Gastrocnemius medialis (tissue), 4 donors: ENCODE data around the gene PARN.

Experiments
- CTCF ChIP-seq, 5 experiments: fragments of 450-650 bp in 3 of 5; fragments of 200-600 bp in 2 of 5; sonication (generic) in 2 of 5; IDR thresholded peaks in 4 of 5; conservative IDR thresholded peaks in 1 of 5; 1 replicate in 4 of 5; 2 replicates in 1 of 5; pipeline ENCODE4 v1.5.1; 2016 to 2019; ENCODE audit warnings: antibody characterized with exemption in 5 of 5, mild to moderate bottlenecking in 3 of 5, moderate library complexity in 3 of 5
- POLR2A ChIP-seq, 2 donors: fragments of 450-650 bp; IDR thresholded peaks; one replicate each; pipeline ENCODE4 v1.6.1; 2017; ENCODE audit warnings: antibody characterized with exemption in 2 of 2, mild to moderate bottlenecking in 2 of 2, moderate library complexity in 2 of 2

GRCh38 chr16:14562691-14563491, 67.2 kb downstream of the PARN start:
- TF ChIP-seq CTCF (IDR thresholded peaks at IDR 0.05 in 4 of 5, conservative IDR thresholded peaks at IDR 0.05 in 1 of 5) (peak in 2 of 5 experiments; percentile 12 to 26), POLR2A (IDR thresholded peaks at IDR 0.05) (no peak)
